ENCODE measurements around the gene ACAP2.
"Not testable (repeated sequence)": the region's sequence is repeated elsewhere in the genome, so short reads cannot be mapped to it uniquely, and the experiment has no call there.

Gene ACAP2

GRCh38 chr3:195401943-195402342 lies 40.9 kb downstream of the ACAP2 start:
- no peak for TF ChIP-seq CTBP1 (IDR thresholded peaks at IDR 0.05; ENCODE audit: borderline replicate concordance)
- no peak for TF ChIP-seq SP1 (IDR thresholded peaks at IDR 0.05)
- TF ChIP-seq BHLHE40 (IDR thresholded peaks at IDR 0.05; ENCODE audit: borderline replicate concordance): no peak
- TF ChIP-seq TARDBP (IDR thresholded peaks at IDR 0.05): no peak
- no peak for TF ChIP-seq ZNF384 (IDR thresholded peaks at IDR 0.05)
- no peak for TF ChIP-seq ARNT (IDR thresholded peaks at IDR 0.05)
- no peak for TF ChIP-seq LEF1 (IDR thresholded peaks at IDR 0.05; ENCODE audit: borderline replicate concordance)
- TF ChIP-seq HDGF (IDR thresholded peaks at IDR 0.05; ENCODE audit: borderline replicate concordance): no peak
- no peak for TF ChIP-seq L3MBTL2 (conservative IDR thresholded peaks at IDR 0.05)
- no peak for TF ChIP-seq FOXA1 (IDR thresholded peaks at IDR 0.05)
- TF ChIP-seq SUZ12 (IDR thresholded peaks at IDR 0.05): no peak
- no peak for TF ChIP-seq FOXK2 (IDR thresholded peaks at IDR 0.05)
- DNase-seq (ENCODE audit: extremely low spot score): no peak
- POLR2A ChIA-PET: no interaction called here
- CTCF ChIA-PET: no interaction called here

DNA sequence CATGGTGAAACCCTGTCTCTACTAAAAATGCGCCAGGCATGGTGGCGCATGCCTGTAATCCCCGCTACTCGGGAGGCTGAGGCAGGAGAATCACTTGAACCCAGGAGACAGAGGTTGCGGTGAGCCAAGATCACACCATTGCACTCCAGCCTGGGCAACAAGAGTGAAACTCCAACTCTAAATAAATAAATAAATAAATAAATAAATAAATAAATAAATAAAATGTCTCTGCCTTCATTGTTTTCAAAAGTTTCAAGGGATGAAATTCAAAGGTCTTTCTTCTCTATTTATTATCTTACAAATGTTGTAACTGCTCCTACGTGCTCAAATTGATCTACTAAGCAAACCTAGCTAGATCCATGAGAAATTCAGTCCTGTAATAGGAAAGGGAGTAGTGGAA lies 44.4 kb downstream of the ACAP2 start:
- POLR2A ChIA-PET; DNase-seq (ENCODE audit: extremely low spot score); CTCF ChIA-PET: not testable (repeated sequence)

GRCh38 chr3:195397524-195397923 lies 45.3 kb downstream of the ACAP2 start:
- ChIA-PET CTCF (no interaction called here), POLR2A (no interaction called here)
- TF ChIP-seq CTBP1 (IDR thresholded peaks at IDR 0.05; ENCODE audit: borderline replicate concordance) (no peak), HDGF (IDR thresholded peaks at IDR 0.05; ENCODE audit: borderline replicate concordance) (no peak)
- DNase-seq (ENCODE audit: extremely low spot score): no peak

DNA sequence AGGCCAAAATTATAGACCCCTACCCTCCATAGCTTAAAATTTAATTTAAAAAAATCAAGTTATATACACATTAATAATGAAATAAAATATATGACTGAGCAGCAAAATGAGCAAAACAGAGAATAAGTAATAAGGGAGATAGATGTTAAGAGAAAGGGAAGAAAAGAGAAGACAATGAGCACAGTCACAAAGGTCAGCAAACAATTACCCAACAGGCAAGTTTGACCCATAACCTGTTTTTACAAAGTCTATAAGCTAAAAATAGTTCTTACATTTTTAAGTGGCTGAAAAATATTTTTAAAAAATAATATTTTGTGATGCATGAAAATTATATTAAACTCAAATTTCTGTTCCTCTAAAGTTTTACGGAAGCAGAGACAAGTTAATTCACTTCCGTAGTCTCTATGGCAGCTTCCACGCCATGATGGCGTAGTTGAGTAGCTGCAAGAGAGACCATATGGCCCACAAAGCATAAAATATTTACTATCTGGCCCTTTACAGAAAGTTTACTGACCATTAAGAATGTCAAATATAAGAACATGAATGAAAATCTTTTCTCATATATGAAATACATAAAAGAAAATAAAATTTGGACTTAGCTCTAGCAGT lies 47.5 kb downstream of the ACAP2 start:
- TF ChIP-seq ELF4 (IDR thresholded peaks at IDR 0.05) (no peak), LEF1 (IDR thresholded peaks at IDR 0.05; ENCODE audit: borderline replicate concordance) (no peak), SP1 (IDR thresholded peaks at IDR 0.05) (no peak), BHLHE40 (IDR thresholded peaks at IDR 0.05; ENCODE audit: borderline replicate concordance) (no peak), ZNF384 (IDR thresholded peaks at IDR 0.05) (no peak), FOXM1 (IDR thresholded peaks at IDR 0.05; ENCODE audit: borderline replicate concordance) (no peak), HDGF (IDR thresholded peaks at IDR 0.05; ENCODE audit: borderline replicate concordance) (no peak), SUZ12 (IDR thresholded peaks at IDR 0.05) (no peak), FOXK2 (IDR thresholded peaks at IDR 0.05) (no peak), L3MBTL2 (conservative IDR thresholded peaks at IDR 0.05) (no peak), TARDBP (IDR thresholded peaks at IDR 0.05) (no peak)
- no peak for DNase-seq (ENCODE audit: extremely low spot score)
- CTCF ChIA-PET: no interaction called here
- POLR2A ChIA-PET: no interaction called here

DNA sequence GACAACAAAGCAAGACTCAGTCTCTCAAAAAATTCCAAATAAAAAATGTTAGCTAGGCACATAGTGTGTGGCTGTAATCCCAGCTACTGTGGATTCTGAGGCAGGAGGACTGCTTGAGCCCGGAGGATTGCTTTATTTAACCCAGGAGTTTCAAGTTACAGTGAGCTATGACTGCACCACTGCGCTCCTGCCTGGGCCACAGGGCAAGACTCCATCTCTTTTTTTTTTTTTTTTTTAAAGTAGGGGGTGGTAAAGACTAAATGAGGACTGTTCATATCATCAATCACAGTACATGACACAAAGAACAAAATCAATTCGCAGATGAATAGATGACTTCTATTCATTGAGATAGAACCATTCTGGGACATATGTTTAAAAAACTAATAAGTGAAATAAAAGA lies 48.1 kb downstream of the ACAP2 start:
- ChIA-PET POLR2A (no interaction called here), CTCF (no interaction called here)
- TF ChIP-seq SUZ12 (IDR thresholded peaks at IDR 0.05): no peak
- TF ChIP-seq FOXA1 (IDR thresholded peaks at IDR 0.05): no peak
- peak; percentile 92 for TF ChIP-seq ZNF384 (IDR thresholded peaks at IDR 0.05)
- no peak for TF ChIP-seq HDGF (IDR thresholded peaks at IDR 0.05; ENCODE audit: borderline replicate concordance)
- TF ChIP-seq, protein P1, sequence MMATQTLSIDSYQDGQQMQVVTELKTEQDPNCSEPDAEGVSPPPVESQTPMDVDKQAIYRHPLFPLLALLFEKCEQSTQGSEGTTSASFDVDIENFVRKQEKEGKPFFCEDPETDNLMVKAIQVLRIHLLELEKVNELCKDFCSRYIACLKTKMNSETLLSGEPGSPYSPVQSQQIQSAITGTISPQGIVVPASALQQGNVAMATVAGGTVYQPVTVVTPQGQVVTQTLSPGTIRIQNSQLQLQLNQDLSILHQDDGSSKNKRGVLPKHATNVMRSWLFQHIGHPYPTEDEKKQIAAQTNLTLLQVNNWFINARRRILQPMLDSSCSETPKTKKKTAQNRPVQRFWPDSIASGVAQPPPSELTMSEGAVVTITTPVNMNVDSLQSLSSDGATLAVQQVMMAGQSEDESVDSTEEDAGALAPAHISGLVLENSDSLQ (IDR thresholded peaks at IDR 0.05): peak; percentile 53; the same call in 1 of the 2 replicates
- TF ChIP-seq L3MBTL2 (conservative IDR thresholded peaks at IDR 0.05): no peak
- peak; percentile 6 for DNase-seq (ENCODE audit: extremely low spot score)

DNA sequence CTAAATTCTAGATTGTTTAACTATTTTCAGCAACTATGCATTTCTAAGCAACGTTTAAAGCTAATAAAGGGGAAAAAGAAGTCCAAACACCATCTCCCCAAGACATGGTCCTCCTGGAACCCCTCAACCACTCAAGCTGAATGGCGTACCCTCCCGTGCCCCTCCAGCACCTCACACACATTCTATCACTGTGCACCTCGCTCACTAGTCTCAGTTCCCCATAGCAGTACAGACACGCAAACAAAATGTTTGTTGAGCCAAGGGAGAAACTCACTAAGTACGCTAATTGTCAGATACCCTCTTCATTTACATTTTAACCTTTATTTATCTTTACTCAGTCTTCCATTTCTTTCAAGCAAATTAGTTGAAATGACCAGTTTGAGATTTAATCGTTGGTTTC lies 48.8 kb downstream of the ACAP2 start:
- POLR2A ChIA-PET: no interaction called here
- DNase-seq (ENCODE audit: extremely low spot score): no peak
- TF ChIP-seq, protein P1 (IDR thresholded peaks at IDR 0.05): no peak
- TF ChIP-seq SP1 (IDR thresholded peaks at IDR 0.05) (no peak), ELF4 (IDR thresholded peaks at IDR 0.05) (no peak), FOXK2 (IDR thresholded peaks at IDR 0.05) (no peak), LEF1 (IDR thresholded peaks at IDR 0.05; ENCODE audit: borderline replicate concordance) (no peak), TARDBP (IDR thresholded peaks at IDR 0.05) (no peak), ARNT (IDR thresholded peaks at IDR 0.05) (no peak)
- CTCF ChIA-PET: no interaction called here

DNA sequence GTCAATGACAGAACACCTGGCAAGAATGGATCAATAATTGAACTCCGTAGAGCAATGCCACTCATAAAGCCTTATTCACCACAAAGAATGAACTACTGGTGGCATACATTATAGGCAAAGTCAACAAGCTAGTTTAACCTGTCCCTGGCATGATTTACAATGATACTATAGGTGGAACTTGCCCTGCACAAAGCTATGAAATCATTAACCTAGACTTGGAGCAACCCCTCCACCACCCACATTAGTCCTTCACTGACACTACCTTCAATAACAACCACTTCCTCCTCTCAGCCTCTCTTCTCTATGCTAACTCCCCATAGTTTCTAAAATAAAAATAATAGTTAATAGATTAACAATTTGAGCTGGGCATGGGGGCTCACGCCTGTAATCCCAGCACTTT lies 54.4 kb downstream of the ACAP2 start:
- CTCF ChIA-PET: interaction anchor here (0.6 kb wide), 1 partner anchor 467 kb away, joined by 3 read pairs; no protein-coding TSS in a partner anchor
- TF ChIP-seq CTBP1 (IDR thresholded peaks at IDR 0.05; ENCODE audit: borderline replicate concordance) (no peak), L3MBTL2 (conservative IDR thresholded peaks at IDR 0.05) (no peak), FOXA1 (IDR thresholded peaks at IDR 0.05) (no peak), LEF1 (IDR thresholded peaks at IDR 0.05; ENCODE audit: borderline replicate concordance) (no peak)
- no peak for DNase-seq (ENCODE audit: extremely low spot score)
- POLR2A ChIA-PET: no interaction called here

- TF ChIP-seq LEF1 (IDR thresholded peaks at IDR 0.05; ENCODE audit: borderline replicate concordance): no peak
- POLR2A ChIA-PET: no interaction called here
These were observed 56.1 kb downstream of the ACAP2 start for GRCh38 chr3:195386739-195387138.

More at GRCh38 chr3:195386739-195387138, 56.1 kb downstream of the ACAP2 start:
- DNase-seq (ENCODE audit: extremely low spot score): no peak
- CTCF ChIA-PET: no interaction called here

Data from HEK293T (cell line).